ENCODE results near the gene AGXT2. TPM values are rescaled to one million over a fixed set of nuclear protein-coding genes. Genes with fewer than 3 reads are reported as not detected.

AGXT2 gene
- total RNA-seq, 1 experiment from 2014 or later: not detected

DNA sequence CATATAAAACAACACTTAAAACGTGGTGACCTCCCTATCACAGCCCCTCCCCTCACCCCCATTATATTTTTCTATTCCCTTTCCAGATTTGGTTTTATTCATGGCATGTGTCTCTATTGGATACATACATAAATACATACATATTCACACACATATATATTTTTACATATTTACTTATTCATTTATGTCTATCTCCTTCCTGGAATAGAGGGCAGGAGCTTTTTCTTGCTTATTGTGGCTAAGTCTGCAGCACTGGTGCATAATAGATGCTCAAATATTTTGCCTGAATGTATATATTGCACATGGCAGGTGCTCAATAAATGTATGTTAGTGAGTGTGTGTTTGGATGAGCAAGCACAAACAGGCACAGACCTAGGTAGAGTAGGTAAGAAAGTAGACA, 2.5 kb downstream of the AGXT2 start:
- ChIA-PET RAD21 (ENCODE audit: low non-redundant PET in 1 of 2, low total read pairs in 2 of 2, uncharacterized antibody in 2 of 2, unreplicated experiment in 2 of 2) (no interaction called here), POLR2A (no interaction called here), CTCF (no interaction called here)
- Histone ChIP-seq H3K9me3 (ENCODE audit: control insufficient read depth in 1 of 2, insufficient read depth in 1 of 2, low read depth in 1 of 2, low read length in 2 of 2) (no peaks in the 10 kb centered on the region), H3K4me1 (ENCODE audit: control insufficient read depth in 1 of 2, insufficient read depth in 2 of 2, low read length in 2 of 2) (no peaks in the 10 kb centered on the region), H2AFZ (ENCODE audit: low read depth, low read length, poor library complexity, severe bottlenecking) (no peak overlapping the region), H3K27me3 (ENCODE audit: insufficient read depth, low read length) (peaks cover 49% of the 10 kb centered on the region), H3K79me2 (ENCODE audit: insufficient read depth, low read length) (no peaks in the 10 kb centered on the region), H4K20me1 (ENCODE audit: insufficient read depth) (no peaks in the 10 kb centered on the region), H3K36me3 (ENCODE audit: control insufficient read depth in 1 of 2, insufficient read depth in 2 of 2, low read length in 2 of 2) (no peaks in the 10 kb centered on the region), H3K4me3 (replicated peaks in 1 of 2; ENCODE audit: low read depth in 1 of 2, low read length in 2 of 2) (no peak overlapping the region), H3K9ac (ENCODE audit: low read length) (no peak overlapping the region), H3K27ac (ENCODE audit: low read depth, low read length) (no peak overlapping the region), H3K4me2 (ENCODE audit: low read length) (no peak overlapping the region), H3K9me2 (ENCODE audit: insufficient read depth) (no peaks in the 10 kb centered on the region)
- ATAC-seq (no peak), DNase-seq (ENCODE audit: low read depth, low spot score) (no peak)
- TF ChIP-seq ZNF274 (IDR thresholded peaks at IDR 0.05; ENCODE audit: low read depth, low read length) (no peak), SRF (IDR thresholded peaks at IDR 0.05; ENCODE audit: low read depth) (no peak), EZH2 (IDR thresholded peaks at IDR 0.05) (no peak), TCF7L2 (IDR thresholded peaks at IDR 0.05; ENCODE audit: borderline replicate concordance, extremely low read depth, insufficient read depth, insufficient read length) (no peak), JUND (IDR thresholded peaks at IDR 0.05) (no peak), ZFX (IDR thresholded peaks at IDR 0.05) (no peak), ELF1 (IDR thresholded peaks at IDR 0.05; ENCODE audit: borderline replicate concordance, low read depth) (no peak), RAD21 (IDR thresholded peaks at IDR 0.05; ENCODE audit: low read depth) (no peak), YY1 (IDR thresholded peaks at IDR 0.05; ENCODE audit: extremely low read depth, insufficient replicate concordance, low read depth, low read length) (no peak), SIN3A (IDR thresholded peaks at IDR 0.05; ENCODE audit: low read depth) (no peak), SP1 (IDR thresholded peaks at IDR 0.05; ENCODE audit: low read depth) (no peak), POLR2A (IDR thresholded peaks at IDR 0.05; ENCODE audit: borderline replicate concordance, extremely low read depth, insufficient read depth, insufficient read length) (no peak), EZH2phosphoT487 (IDR thresholded peaks at IDR 0.05; ENCODE audit: borderline replicate concordance) (no peak)
- TF ChIP-seq, protein P1, sequence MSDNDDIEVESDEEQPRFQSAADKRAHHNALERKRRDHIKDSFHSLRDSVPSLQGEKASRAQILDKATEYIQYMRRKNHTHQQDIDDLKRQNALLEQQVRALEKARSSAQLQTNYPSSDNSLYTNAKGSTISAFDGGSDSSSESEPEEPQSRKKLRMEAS (IDR thresholded peaks at IDR 0.05): no peak
- TF ChIP-seq, protein P2, sequence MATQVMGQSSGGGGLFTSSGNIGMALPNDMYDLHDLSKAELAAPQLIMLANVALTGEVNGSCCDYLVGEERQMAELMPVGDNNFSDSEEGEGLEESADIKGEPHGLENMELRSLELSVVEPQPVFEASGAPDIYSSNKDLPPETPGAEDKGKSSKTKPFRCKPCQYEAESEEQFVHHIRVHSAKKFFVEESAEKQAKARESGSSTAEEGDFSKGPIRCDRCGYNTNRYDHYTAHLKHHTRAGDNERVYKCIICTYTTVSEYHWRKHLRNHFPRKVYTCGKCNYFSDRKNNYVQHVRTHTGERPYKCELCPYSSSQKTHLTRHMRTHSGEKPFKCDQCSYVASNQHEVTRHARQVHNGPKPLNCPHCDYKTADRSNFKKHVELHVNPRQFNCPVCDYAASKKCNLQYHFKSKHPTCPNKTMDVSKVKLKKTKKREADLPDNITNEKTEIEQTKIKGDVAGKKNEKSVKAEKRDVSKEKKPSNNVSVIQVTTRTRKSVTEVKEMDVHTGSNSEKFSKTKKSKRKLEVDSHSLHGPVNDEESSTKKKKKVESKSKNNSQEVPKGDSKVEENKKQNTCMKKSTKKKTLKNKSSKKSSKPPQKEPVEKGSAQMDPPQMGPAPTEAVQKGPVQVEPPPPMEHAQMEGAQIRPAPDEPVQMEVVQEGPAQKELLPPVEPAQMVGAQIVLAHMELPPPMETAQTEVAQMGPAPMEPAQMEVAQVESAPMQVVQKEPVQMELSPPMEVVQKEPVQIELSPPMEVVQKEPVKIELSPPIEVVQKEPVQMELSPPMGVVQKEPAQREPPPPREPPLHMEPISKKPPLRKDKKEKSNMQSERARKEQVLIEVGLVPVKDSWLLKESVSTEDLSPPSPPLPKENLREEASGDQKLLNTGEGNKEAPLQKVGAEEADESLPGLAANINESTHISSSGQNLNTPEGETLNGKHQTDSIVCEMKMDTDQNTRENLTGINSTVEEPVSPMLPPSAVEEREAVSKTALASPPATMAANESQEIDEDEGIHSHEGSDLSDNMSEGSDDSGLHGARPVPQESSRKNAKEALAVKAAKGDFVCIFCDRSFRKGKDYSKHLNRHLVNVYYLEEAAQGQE (IDR thresholded peaks at IDR 0.05; ENCODE audit: low read depth): no peak
- no TSS peak for BruUV-seq (replicated peaks)
- intact Hi-C loops (cut with micrococcal nuclease): no loop called here

All from HCT116 (cell line).